ENCODE data around the gene P2RY2. TPM values are rescaled to one million over a fixed set of nuclear protein-coding genes. Genes with fewer than 3 reads are reported as not detected.

Gene P2RY2
- total and polyA plus RNA-seq, 2 of the 8 experiments (the other 6 are each of a cell fraction or from before 2014, with no cell fraction given): 1.0 to 1.5 TPM

DNA sequence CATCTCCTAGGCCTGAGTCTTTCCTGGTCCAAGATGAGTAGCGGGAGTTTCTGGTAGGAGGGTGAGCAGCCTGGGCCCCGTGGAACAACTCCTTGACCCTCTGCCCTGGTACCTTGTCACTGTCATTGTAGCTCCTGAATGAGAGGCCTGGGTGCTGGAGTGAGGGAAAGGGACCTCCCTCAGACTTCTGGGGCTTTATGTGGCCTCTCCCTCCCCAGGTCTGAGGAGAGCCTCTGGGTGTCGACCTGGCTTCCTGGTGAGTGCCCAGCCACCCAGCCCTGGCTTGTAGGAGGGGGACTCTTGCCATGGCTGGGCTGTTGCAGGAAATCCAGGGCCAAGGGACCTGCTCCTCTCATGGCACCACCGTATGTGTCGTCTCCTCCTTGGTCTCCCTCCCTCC lies 3.9 kb downstream of the P2RY2 start:
- Histone ChIP-seq H2BK12ac (ENCODE audit: low read depth, low read length) (no peak overlapping the region), H3K79me1 (ENCODE audit: low read depth, low read length) (no peaks in the 10 kb centered on the region), H3K4ac (replicated peaks; ENCODE audit: insufficient read length, low read depth, low read length) (no peak overlapping the region), H3K4me2 (ENCODE audit: insufficient read depth in 1 of 2, low read depth in 2 of 2, low read length in 2 of 2) (no peak overlapping the region), H3K4me3 (ENCODE audit: extremely low read depth in 1 of 4, insufficient read depth in 2 of 4, low read depth in 3 of 4, low read length in 4 of 4) (no peak overlapping the region), H3K56ac (replicated peaks; ENCODE audit: insufficient read length, low read depth, low read length) (no peak overlapping the region), H3K27me3 (replicated peaks in 1 of 4; ENCODE audit: control insufficient read depth in 3 of 4, extremely low read depth in 1 of 4, insufficient read depth in 3 of 4, low read length in 3 of 4) (peaks cover 2 to 30% (median 28%) of the 10 kb centered on the region in 4 experiments), H4K91ac (replicated peaks; ENCODE audit: insufficient read length, low read length) (no peak overlapping the region), H3K27ac (ENCODE audit: low read depth, low read length) (no peak overlapping the region), H2AFZ (ENCODE audit: low read length) (no peak overlapping the region), H4K5ac (ENCODE audit: insufficient read length, low read depth, low read length) (no peak overlapping the region), H4K20me1 (replicated peaks in 1 of 2; ENCODE audit: control insufficient read depth in 1 of 2, insufficient read depth in 2 of 2, low read length in 2 of 2) (no peaks in the 10 kb centered on the region), H3K23ac (ENCODE audit: insufficient read length) (no peak overlapping the region), H3K14ac (ENCODE audit: insufficient read length) (no peak overlapping the region), H3K4me1 (replicated peaks in 1 of 4; ENCODE audit: control insufficient read depth in 3 of 4, insufficient read depth in 4 of 4, low read length in 3 of 4) (peaks cover 0 to 5% (median 2%) of the 10 kb centered on the region in 4 experiments; a peak in 5 of 7 replicates), H3K79me2 (ENCODE audit: control insufficient read depth in 1 of 2, insufficient read depth in 2 of 2, low read length in 2 of 2) (no peaks in the 10 kb centered on the region), H3K9ac (replicated peaks in 1 of 4; ENCODE audit: extremely low read depth in 1 of 4, low read depth in 3 of 4, low read length in 3 of 4) (no peak overlapping the region), H2BK120ac (replicated peaks; ENCODE audit: low read depth, low read length) (no peak overlapping the region), H3K23me2 (ENCODE audit: low read depth, low read length) (peaks cover 12% of the 10 kb centered on the region; the same call in 1 of the 2 replicates), H2BK20ac (ENCODE audit: low read length) (no peak overlapping the region), H3K18ac (ENCODE audit: extremely low read depth, low read length) (no peak overlapping the region), H2BK5ac (ENCODE audit: low read depth, low read length) (no peak overlapping the region), H3K36me3 (ENCODE audit: control insufficient read depth in 2 of 4, insufficient read depth in 4 of 4, low read length in 3 of 4) (no peaks in the 10 kb centered on the region), H3K9me3 (ENCODE audit: insufficient read depth in 2 of 2, low read depth in 1 of 2, low read length in 1 of 2) (no peaks in the 10 kb centered on the region), H4K8ac (ENCODE audit: extremely low read depth, insufficient read depth, low read length) (no peak overlapping the region), H2BK15ac (ENCODE audit: low read length) (no peak overlapping the region), H2AK5ac (ENCODE audit: low read depth, low read length) (no peak overlapping the region)
- FAIRE-seq: no peak
- TF ChIP-seq BRCA1 (IDR thresholded peaks at IDR 0.05; ENCODE audit: low read depth, low read length) (no peak), CTBP2 (IDR thresholded peaks at IDR 0.05; ENCODE audit: borderline replicate concordance, insufficient read depth, insufficient read length, low read length) (no peak), MAFK (IDR thresholded peaks at IDR 0.05; ENCODE audit: low read depth, low read length) (no peak), BACH1 (IDR thresholded peaks at IDR 0.05; ENCODE audit: low read length) (no peak), CEBPB (IDR thresholded peaks at IDR 0.05; ENCODE audit: low read depth, low read length) (no peak), SP1 (IDR thresholded peaks at IDR 0.05; ENCODE audit: low read depth, low read length) (no peak), NANOG (IDR thresholded peaks at IDR 0.05; ENCODE audit: insufficient read depth, low read depth, low read length, poor library complexity, severe bottlenecking) (no peak), CHD2 (IDR thresholded peaks at IDR 0.05; ENCODE audit: low read length) (no peak), FOSL1 (IDR thresholded peaks at IDR 0.05; ENCODE audit: insufficient read depth, low read depth, low read length) (no peak)
- no peak for DNase-seq (ENCODE audit: low read depth in 1 of 2, low spot score in 2 of 2)
- WGBS, 2 experiments (ENCODE audit: extremely low coverage in 1 of 2, insufficient coverage in 1 of 2, insufficient read length in 1 of 2, insufficient replicate concordance in 2 of 2, low coverage in 1 of 2, low lambda C conversion rate in 2 of 2, missing lambda C conversion rate in 1 of 2): 94% methylated on average over 5 of the region's 5 CpGs; no CpG with 5 or more reads in 1 of the 2 experiments
- ChIA-PET POLR2A (ENCODE audit: partially characterized antibody) (no interaction called here), CTCF (ENCODE audit: partially characterized antibody) (interaction anchor here (0.6 to 0.8 kb wide), 2 partner anchors 14 to 46 kb away, joined by 3 to 4 read pairs; no protein-coding TSS in a partner anchor)
